ENCODE results near the gene DRC1.

- no peak for TF ChIP-seq CTCF (IDR thresholded peaks at IDR 0.05)
- TF ChIP-seq EP300 (IDR thresholded peaks at IDR 0.05) = no peak
Measured at GRCh38 chr2:26366957-26367356, 34.8 kb upstream of the DRC1 start.
